DND-41 (cell line): Measurements from ENCODE around the gene NEDD4L.

Source experiments
- EZH2 ChIP-seq: IDR thresholded peaks from 3 replicates; pipeline ENCODE4 v1.6.1; 2012; ENCODE audit warnings: borderline replicate concordance, low read depth, mild to moderate bottlenecking, moderate library complexity, low read length, inconsistent platforms; ENCODE audit not compliant: severe bottlenecking
- TF ChIP-seq, protein P1 (sequence below): IDR thresholded peaks from 2 replicates; pipeline ENCODE4 v1.5.1; 2012; ENCODE audit warnings: borderline replicate concordance, low read length, moderate library complexity, mild to moderate bottlenecking; ENCODE audit not compliant: poor library complexity, severe bottlenecking; ENCODE audit errors: extremely low read depth

- TF ChIP-seq, protein P1, sequence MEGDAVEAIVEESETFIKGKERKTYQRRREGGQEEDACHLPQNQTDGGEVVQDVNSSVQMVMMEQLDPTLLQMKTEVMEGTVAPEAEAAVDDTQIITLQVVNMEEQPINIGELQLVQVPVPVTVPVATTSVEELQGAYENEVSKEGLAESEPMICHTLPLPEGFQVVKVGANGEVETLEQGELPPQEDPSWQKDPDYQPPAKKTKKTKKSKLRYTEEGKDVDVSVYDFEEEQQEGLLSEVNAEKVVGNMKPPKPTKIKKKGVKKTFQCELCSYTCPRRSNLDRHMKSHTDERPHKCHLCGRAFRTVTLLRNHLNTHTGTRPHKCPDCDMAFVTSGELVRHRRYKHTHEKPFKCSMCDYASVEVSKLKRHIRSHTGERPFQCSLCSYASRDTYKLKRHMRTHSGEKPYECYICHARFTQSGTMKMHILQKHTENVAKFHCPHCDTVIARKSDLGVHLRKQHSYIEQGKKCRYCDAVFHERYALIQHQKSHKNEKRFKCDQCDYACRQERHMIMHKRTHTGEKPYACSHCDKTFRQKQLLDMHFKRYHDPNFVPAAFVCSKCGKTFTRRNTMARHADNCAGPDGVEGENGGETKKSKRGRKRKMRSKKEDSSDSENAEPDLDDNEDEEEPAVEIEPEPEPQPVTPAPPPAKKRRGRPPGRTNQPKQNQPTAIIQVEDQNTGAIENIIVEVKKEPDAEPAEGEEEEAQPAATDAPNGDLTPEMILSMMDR: no peak
- no peak for TF ChIP-seq EZH2
These were observed 305.6 kb downstream of the NEDD4L start for GRCh38 chr18:58349650-58350049.
